GM19023 (cell line): ENCODE measurements around the gene GAPVD1.
"Not testable (repeated sequence)": the region's sequence is repeated elsewhere in the genome, so short reads cannot be mapped to it uniquely, and the experiment has no call there.

Source experiments
- ATAC-seq: cut with Tn5 transposase; IDR thresholded peaks from one replicate; pipeline ENCODE4 v1.9.1; 2021; ENCODE audit warnings: mild to moderate bottlenecking, moderate library complexity; ENCODE audit not compliant: unreplicated experiment

GAPVD1 gene

GRCh38 chr9:125297917-125298316 is 36.3 kb downstream of the GAPVD1 start:
- no peak for ATAC-seq

- no peak for ATAC-seq
Observed at GRCh38 chr9:125302241-125302640, 40.6 kb downstream of the GAPVD1 start.

GRCh38 chr9:125304273-125304672 is 42.6 kb downstream of the GAPVD1 start:
- ATAC-seq, result no peak

- no peak for ATAC-seq
Observed at GRCh38 chr9:125312411-125312810, 50.8 kb downstream of the GAPVD1 start.

GRCh38 chr9:125316359-125316758 is 54.7 kb downstream of the GAPVD1 start:
- not testable (repeated sequence) for ATAC-seq

- ATAC-seq, result no peak
Observed at GRCh38 chr9:125317704-125318103, 56.1 kb downstream of the GAPVD1 start.

- no peak for ATAC-seq
Observed at GRCh38 chr9:125321496-125321895, 59.9 kb downstream of the GAPVD1 start.

- no peak for ATAC-seq
Observed at GRCh38 chr9:125323615-125324014, 62.0 kb downstream of the GAPVD1 start.

- ATAC-seq, result no peak
Observed at GRCh38 chr9:125325826-125326225, 64.2 kb downstream of the GAPVD1 start.

GRCh38 chr9:125329978-125330377 is 68.4 kb downstream of the GAPVD1 start:
- no peak for ATAC-seq

GRCh38 chr9:125330587-125330986 is 69.0 kb downstream of the GAPVD1 start:
- no peak for ATAC-seq

GRCh38 chr9:125332527-125332926 is 70.9 kb downstream of the GAPVD1 start:
- ATAC-seq, result no peak

GRCh38 chr9:125337236-125337635 is 75.6 kb downstream of the GAPVD1 start:
- ATAC-seq, result no peak

GRCh38 chr9:125338929-125339328 is 77.3 kb downstream of the GAPVD1 start:
- no peak for ATAC-seq

- ATAC-seq, result no peak
Observed at GRCh38 chr9:125341566-125341965, 79.9 kb downstream of the GAPVD1 start.

- no peak for ATAC-seq
Observed at GRCh38 chr9:125343518-125344275, 82.1 kb downstream of the GAPVD1 start.

- no peak for ATAC-seq
Observed at GRCh38 chr9:125346080-125346732, 84.6 kb downstream of the GAPVD1 start.

GRCh38 chr9:125355601-125356000 is 94.0 kb downstream of the GAPVD1 start:
- ATAC-seq, result no peak

- ATAC-seq, result no peak
Observed at GRCh38 chr9:125356032-125356431, 94.4 kb downstream of the GAPVD1 start.

GRCh38 chr9:125359011-125359410 is 97.4 kb downstream of the GAPVD1 start:
- ATAC-seq, result no peak

GRCh38 chr9:125360601-125361000 is 99.0 kb downstream of the GAPVD1 start:
- ATAC-seq, result no peak

- no peak for ATAC-seq
Observed at GRCh38 chr9:125361837-125362531, 100.4 kb downstream of the GAPVD1 start.
